ENCODE data around the gene PPM1L.

- no peak for TF ChIP-seq POLR2A (IDR thresholded peaks at IDR 0.05)
- TF ChIP-seq, protein P1, sequence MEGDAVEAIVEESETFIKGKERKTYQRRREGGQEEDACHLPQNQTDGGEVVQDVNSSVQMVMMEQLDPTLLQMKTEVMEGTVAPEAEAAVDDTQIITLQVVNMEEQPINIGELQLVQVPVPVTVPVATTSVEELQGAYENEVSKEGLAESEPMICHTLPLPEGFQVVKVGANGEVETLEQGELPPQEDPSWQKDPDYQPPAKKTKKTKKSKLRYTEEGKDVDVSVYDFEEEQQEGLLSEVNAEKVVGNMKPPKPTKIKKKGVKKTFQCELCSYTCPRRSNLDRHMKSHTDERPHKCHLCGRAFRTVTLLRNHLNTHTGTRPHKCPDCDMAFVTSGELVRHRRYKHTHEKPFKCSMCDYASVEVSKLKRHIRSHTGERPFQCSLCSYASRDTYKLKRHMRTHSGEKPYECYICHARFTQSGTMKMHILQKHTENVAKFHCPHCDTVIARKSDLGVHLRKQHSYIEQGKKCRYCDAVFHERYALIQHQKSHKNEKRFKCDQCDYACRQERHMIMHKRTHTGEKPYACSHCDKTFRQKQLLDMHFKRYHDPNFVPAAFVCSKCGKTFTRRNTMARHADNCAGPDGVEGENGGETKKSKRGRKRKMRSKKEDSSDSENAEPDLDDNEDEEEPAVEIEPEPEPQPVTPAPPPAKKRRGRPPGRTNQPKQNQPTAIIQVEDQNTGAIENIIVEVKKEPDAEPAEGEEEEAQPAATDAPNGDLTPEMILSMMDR (IDR thresholded peaks at IDR 0.05) = no peak
Measured at GRCh38 chr3:160987982-160988964, 232.2 kb downstream of the PPM1L start.
